K562 (cell line): ENCODE results near the gene HMGB2. TPM values are rescaled to one million over a fixed set of nuclear protein-coding genes. Genes with fewer than 3 reads are reported as not detected.

ENCODE experiments used
- CBX1 ChIP-seq: sonication (generic); IDR thresholded peaks from 2 replicates; pipeline ENCODE4 v1.6.1; 2016; ENCODE audit warnings: antibody characterized with exemption, low read depth, mild to moderate bottlenecking
- CXXC5 ChIP-seq: fragments of 250-450 bp; sonication (Bioruptor Pico); IDR thresholded peaks from 2 replicates; pipeline ENCODE4 v1.8.0; 2022; ENCODE audit warnings: inconsistent platforms, mild to moderate bottlenecking, moderate library complexity
- ETV5 ChIP-seq: sonication (generic); formaldehyde crosslinking; IDR thresholded peaks from 2 replicates; pipeline ENCODE4 v1.4.0; 2020; ENCODE audit warnings: low read depth, mild to moderate bottlenecking, missing genetic modification reagents
- FOXM1 ChIP-seq, 2 experiments: fragments of 450-650 bp in 1 of 2; sonication (generic) in 1 of 2; formaldehyde crosslinking in 1 of 2; IDR thresholded peaks; 2 replicates each; pipeline versions ENCODE4 v1.6.1 to v1.9.0; 2017 to 2022; ENCODE audit warnings: low read depth in 2 of 2, mild to moderate bottlenecking in 2 of 2, missing genetic modification reagents in 1 of 2, moderate library complexity in 1 of 2
- HNRNPLL ChIP-seq: fragments of 200-400 bp; formaldehyde crosslinking; IDR thresholded peaks from 2 replicates; pipeline ENCODE4 v1.6.1; 2017; ENCODE audit warnings: low read length, low read depth, mild to moderate bottlenecking; ENCODE audit not compliant: poor library complexity, severe bottlenecking
- MTA3 ChIP-seq: fragments of 450-650 bp; formaldehyde crosslinking; IDR thresholded peaks from 2 replicates; pipeline ENCODE4 v1.6.1; 2017; ENCODE audit warnings: mild to moderate bottlenecking, borderline replicate concordance
- NFATC3 ChIP-seq: fragments of 450-650 bp; IDR thresholded peaks from 2 replicates; pipeline ENCODE4 v1.6.1; 2017; ENCODE audit warnings: mild to moderate bottlenecking
- NFRKB ChIP-seq: fragments of 450-650 bp; IDR thresholded peaks from 2 replicates; pipeline ENCODE4 v1.6.1; 2016; ENCODE audit warnings: low read depth
- SMARCE1 ChIP-seq: fragments of 450-650 bp; IDR thresholded peaks from 2 replicates; pipeline ENCODE4 v1.7.1; 2016; ENCODE audit warnings: mild to moderate bottlenecking
- ZNF12 ChIP-seq: sonication (generic); formaldehyde crosslinking; IDR thresholded peaks from 2 replicates; pipeline ENCODE4 v1.4.0; 2020; ENCODE audit warnings: mild to moderate bottlenecking, missing genetic modification reagents
- ZNF830 ChIP-seq: fragments of 250-450 bp; sonication (Bioruptor Pico); IDR thresholded peaks from 2 replicates; pipeline ENCODE4 v1.5.0; 2021; ENCODE audit warnings: mild to moderate bottlenecking
- polyA plus RNA-seq, 8 experiments: library from polyadenylated mRNA; depleted of rRNA in 4 of 8; stranded (reverse) in 5 of 8; unstranded in 3 of 8; fragments of >200 nt; fragmentation: Nextera tagmentation in 2 of 8; fragmentation: Illumina TruSeq in 1 of 8; extraction: Ambion mirVana in 2 of 8; extraction: Trizol in 1 of 8; gene quantifications; 2 replicates each; pipeline versions ENCODE4 v1.2.1 to v1.2.3, GENCODE V29; 2011 to 2014; ENCODE audit warnings: inconsistent platforms in 1 of 8, missing spikeins in 1 of 8
- total RNA-seq, 7 experiments: library from RNA; depleted of rRNA in 6 of 7; stranded (reverse); fragments of >200 nt in 6 of 7; fragmentation: Illumina TruSeq in 2 of 7; extraction: Trizol in 2 of 7; gene quantifications; 2 replicates each; pipeline versions ENCODE4 v1.2.1 to v1.2.3, GENCODE V29; 2011 to 2021; ENCODE audit warnings: low replicate concordance in 1 of 7
- TF ChIP-seq, protein P1 (sequence below): fragments of 450-650 bp; formaldehyde crosslinking; IDR thresholded peaks from 2 replicates; pipeline ENCODE4 v1.4.0; 2022; ENCODE audit warnings: missing genetic modification characterization
- TF ChIP-seq, protein P2 (sequence below), 2 experiments: fragments of 150-350 bp in 1 of 2; IDR thresholded peaks; 2 replicates each; pipeline ENCODE4 v1.6.1; 2012 to 2016; ENCODE audit warnings: low read depth in 2 of 2, low read length in 2 of 2, mild to moderate bottlenecking in 1 of 2, moderate library complexity in 1 of 2
- TF ChIP-seq, protein P3 (sequence below): fragments of 250-450 bp; sonication (Bioruptor Pico); IDR thresholded peaks from 2 replicates; pipeline ENCODE4 v1.5.0; 2021
- TF ChIP-seq, protein P4 (sequence below): sonication (generic); formaldehyde crosslinking; IDR thresholded peaks from 2 replicates; pipeline ENCODE4 v1.8.0; 2022; ENCODE audit warnings: mild to moderate bottlenecking, missing genetic modification reagents

HMGB2 gene
- total and polyA plus RNA-seq, 9 of the 15 experiments (the other 6 are each of a cell fraction or from before 2014, with no cell fraction given): 309 to 822 (median 626) TPM

DNA sequence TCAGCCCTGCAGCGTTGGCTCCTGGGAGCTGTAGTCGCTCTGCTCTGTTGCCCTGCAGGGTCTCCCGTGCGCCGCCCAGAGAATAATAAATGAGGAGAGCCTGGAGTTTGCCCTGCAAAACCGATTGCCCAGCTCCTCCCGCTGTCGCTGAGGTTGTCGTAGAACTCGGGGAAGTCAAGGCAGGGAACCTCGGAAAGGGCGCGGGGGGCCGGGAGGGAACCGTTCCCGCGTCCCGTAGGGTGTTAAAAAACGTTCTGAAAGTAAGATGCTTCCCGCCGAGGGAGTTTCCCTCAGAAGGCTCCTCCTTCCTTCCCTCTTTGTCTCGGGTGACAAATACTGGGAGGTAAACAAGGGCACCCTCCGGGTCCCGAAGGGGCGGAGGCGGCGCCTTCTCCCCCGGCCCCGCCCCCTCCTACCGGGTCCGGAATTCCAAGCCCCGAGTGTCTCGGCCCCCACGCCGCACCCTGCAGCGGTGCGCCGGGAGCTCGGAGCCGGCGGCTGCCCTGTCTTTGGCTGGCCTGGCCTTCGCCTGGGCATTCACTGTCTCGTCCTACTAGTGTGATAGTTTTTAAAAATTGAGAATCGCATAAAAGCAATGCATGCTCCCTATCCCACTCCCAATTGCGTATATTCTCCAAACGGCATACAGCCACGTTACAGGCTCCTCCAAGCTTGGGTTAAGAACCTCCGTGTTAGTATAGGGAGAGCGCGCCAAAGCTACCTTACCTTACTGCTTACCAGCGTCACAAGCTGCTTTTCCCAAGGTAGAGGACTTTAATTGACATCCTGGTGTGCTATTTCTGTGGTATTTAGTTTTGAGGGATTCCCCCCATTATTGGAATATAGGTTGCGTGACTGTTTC is 964 bp upstream of the HMGB2 start (continued):
- TF ChIP-seq, protein P1, sequence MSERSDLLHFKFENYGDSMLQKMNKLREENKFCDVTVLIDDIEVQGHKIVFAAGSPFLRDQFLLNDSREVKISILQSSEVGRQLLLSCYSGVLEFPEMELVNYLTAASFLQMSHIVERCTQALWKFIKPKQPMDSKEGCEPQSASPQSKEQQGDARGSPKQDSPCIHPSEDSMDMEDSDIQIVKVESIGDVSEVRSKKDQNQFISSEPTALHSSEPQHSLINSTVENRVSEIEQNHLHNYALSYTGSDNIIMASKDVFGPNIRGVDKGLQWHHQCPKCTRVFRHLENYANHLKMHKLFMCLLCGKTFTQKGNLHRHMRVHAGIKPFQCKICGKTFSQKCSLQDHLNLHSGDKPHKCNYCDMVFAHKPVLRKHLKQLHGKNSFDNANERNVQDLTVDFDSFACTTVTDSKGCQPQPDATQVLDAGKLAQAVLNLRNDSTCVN (CRISPR knock-in tag): 0 out of 2 replicates have a peak, but pooled peaks have one; percentile 33
- TF ChIP-seq, protein P2, sequence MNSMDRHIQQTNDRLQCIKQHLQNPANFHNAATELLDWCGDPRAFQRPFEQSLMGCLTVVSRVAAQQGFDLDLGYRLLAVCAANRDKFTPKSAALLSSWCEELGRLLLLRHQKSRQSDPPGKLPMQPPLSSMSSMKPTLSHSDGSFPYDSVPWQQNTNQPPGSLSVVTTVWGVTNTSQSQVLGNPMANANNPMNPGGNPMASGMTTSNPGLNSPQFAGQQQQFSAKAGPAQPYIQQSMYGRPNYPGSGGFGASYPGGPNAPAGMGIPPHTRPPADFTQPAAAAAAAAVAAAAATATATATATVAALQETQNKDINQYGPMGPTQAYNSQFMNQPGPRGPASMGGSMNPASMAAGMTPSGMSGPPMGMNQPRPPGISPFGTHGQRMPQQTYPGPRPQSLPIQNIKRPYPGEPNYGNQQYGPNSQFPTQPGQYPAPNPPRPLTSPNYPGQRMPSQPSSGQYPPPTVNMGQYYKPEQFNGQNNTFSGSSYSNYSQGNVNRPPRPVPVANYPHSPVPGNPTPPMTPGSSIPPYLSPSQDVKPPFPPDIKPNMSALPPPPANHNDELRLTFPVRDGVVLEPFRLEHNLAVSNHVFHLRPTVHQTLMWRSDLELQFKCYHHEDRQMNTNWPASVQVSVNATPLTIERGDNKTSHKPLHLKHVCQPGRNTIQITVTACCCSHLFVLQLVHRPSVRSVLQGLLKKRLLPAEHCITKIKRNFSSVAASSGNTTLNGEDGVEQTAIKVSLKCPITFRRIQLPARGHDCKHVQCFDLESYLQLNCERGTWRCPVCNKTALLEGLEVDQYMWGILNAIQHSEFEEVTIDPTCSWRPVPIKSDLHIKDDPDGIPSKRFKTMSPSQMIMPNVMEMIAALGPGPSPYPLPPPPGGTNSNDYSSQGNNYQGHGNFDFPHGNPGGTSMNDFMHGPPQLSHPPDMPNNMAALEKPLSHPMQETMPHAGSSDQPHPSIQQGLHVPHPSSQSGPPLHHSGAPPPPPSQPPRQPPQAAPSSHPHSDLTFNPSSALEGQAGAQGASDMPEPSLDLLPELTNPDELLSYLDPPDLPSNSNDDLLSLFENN (IDR thresholded peaks at IDR 0.05; ENCODE audit: low read depth in 2 of 2, low read length in 2 of 2): peak in 1 of 2 experiments; percentile 63; a peak in 2 of 4 replicates
- peak; percentile 33; the same call in 1 of the 2 replicates for TF ChIP-seq SMARCE1
- 0 out of 2 replicates have a peak, but pooled peaks have one; percentile 70 for TF ChIP-seq ZNF830 (CRISPR knock-in tag)
- peak; percentile 74 for TF ChIP-seq NFRKB
- TF ChIP-seq NFATC3: no peak
- TF ChIP-seq HNRNPLL: peak; percentile 42
- TF ChIP-seq CBX1: peak; percentile 36; the same call in 1 of the 2 replicates
- TF ChIP-seq, protein P3, sequence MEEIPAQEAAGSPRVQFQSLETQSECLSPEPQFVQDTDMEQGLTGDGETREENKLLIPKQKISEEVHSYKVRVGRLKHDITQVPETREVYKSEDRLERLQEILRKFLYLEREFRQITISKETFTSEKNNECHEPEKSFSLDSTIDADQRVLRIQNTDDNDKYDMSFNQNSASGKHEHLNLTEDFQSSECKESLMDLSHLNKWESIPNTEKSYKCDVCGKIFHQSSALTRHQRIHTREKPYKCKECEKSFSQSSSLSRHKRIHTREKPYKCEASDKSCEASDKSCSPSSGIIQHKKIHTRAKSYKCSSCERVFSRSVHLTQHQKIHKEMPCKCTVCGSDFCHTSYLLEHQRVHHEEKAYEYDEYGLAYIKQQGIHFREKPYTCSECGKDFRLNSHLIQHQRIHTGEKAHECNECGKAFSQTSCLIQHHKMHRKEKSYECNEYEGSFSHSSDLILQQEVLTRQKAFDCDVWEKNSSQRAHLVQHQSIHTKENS (CRISPR knock-in tag): 0 out of 2 replicates have a peak, but pooled peaks have one; percentile 13
- TF ChIP-seq ETV5 (CRISPR knock-in tag): 0 out of 2 replicates have a peak, but pooled peaks have one; percentile 42
- 0 out of 2 replicates have a peak, but pooled peaks have one; percentile 53 for TF ChIP-seq MTA3
- peak; percentile 41 for TF ChIP-seq CXXC5
- TF ChIP-seq FOXM1 (IDR thresholded peaks at IDR 0.05; ENCODE audit: low read depth): no peak
- no peak; the same call in 1 of the 2 replicates for TF ChIP-seq FOXM1 (CRISPR knock-in tag; IDR thresholded peaks at IDR 0.05; ENCODE audit: low read depth)
- TF ChIP-seq, protein P4, sequence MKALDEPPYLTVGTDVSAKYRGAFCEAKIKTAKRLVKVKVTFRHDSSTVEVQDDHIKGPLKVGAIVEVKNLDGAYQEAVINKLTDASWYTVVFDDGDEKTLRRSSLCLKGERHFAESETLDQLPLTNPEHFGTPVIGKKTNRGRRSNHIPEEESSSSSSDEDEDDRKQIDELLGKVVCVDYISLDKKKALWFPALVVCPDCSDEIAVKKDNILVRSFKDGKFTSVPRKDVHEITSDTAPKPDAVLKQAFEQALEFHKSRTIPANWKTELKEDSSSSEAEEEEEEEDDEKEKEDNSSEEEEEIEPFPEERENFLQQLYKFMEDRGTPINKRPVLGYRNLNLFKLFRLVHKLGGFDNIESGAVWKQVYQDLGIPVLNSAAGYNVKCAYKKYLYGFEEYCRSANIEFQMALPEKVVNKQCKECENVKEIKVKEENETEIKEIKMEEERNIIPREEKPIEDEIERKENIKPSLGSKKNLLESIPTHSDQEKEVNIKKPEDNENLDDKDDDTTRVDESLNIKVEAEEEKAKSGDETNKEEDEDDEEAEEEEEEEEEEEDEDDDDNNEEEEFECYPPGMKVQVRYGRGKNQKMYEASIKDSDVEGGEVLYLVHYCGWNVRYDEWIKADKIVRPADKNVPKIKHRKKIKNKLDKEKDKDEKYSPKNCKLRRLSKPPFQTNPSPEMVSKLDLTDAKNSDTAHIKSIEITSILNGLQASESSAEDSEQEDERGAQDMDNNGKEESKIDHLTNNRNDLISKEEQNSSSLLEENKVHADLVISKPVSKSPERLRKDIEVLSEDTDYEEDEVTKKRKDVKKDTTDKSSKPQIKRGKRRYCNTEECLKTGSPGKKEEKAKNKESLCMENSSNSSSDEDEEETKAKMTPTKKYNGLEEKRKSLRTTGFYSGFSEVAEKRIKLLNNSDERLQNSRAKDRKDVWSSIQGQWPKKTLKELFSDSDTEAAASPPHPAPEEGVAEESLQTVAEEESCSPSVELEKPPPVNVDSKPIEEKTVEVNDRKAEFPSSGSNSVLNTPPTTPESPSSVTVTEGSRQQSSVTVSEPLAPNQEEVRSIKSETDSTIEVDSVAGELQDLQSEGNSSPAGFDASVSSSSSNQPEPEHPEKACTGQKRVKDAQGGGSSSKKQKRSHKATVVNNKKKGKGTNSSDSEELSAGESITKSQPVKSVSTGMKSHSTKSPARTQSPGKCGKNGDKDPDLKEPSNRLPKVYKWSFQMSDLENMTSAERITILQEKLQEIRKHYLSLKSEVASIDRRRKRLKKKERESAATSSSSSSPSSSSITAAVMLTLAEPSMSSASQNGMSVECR (CRISPR knock-in tag): peak; percentile 78
- TF ChIP-seq ZNF12: 0 out of 2 replicates have a peak, but pooled peaks have one; percentile 28
